ENCODE results near the gene SELPLG. TPM values are rescaled to one million over a fixed set of nuclear protein-coding genes. Genes with fewer than 3 reads are reported as not detected.
A peak's percentile ranks its signal among the peaks of the same experiment; 100 is the strongest.
"Not testable (repeated sequence)": the region's sequence is repeated elsewhere in the genome, so short reads cannot be mapped to it uniquely, and the experiment has no call there.

Gene SELPLG
- total RNA-seq, 2 donors from 2014 or later, result 14.3 to 17.3 TPM

- ATAC-seq (ENCODE audit: insufficient number of reproducible peaks, low FRiP score, low read depth) (no peak), DNase-seq (ENCODE audit: low spot score) (no peak)
- Histone ChIP-seq H3K27me3 (replicated peaks; ENCODE audit: insufficient read depth) (no peaks in the 10 kb centered on the region), H3K4me3 (peak overlapping the region; percentile 59), H3K4me1 (ENCODE audit: control insufficient read depth in 1 of 2, low read depth in 2 of 2) (peaks cover 13 to 18% of the 10 kb centered on the region in 2 donors), H3K9me3 (no peaks in the 10 kb centered on the region), H3K27ac (peak overlapping the region in 1 of 2 donors; percentile 15), H3K36me3 (no peaks in the 10 kb centered on the region)
- no peak for TF ChIP-seq CTCF (IDR thresholded peaks at IDR 0.05)
Observed at GRCh38 chr12:108633081-108633533, 587 bp downstream of the SELPLG start.

- not testable (repeated sequence) for H3K27ac ChIP-seq; H3K36me3 ChIP-seq; DNase-seq (ENCODE audit: low spot score); H3K4me1 ChIP-seq (ENCODE audit: control insufficient read depth in 1 of 2, low read depth in 2 of 2); H3K4me3 ChIP-seq; H3K27me3 ChIP-seq (replicated peaks; ENCODE audit: insufficient read depth); ATAC-seq (ENCODE audit: insufficient number of reproducible peaks, low FRiP score, low read depth); H3K9me3 ChIP-seq
Observed at GRCh38 chr12:108631261-108631660, 2.4 kb downstream of the SELPLG start.

GRCh38 chr12:108630481-108631207, 3.0 kb downstream of the SELPLG start:
- no peak for ATAC-seq (ENCODE audit: insufficient number of reproducible peaks, low FRiP score, low read depth)
- H3K27ac ChIP-seq, result peak overlapping the region in 1 of 2 donors; percentile 41

GRCh38 chr12:108629824-108630476, 3.7 kb downstream of the SELPLG start:
- ATAC-seq (ENCODE audit: insufficient number of reproducible peaks, low FRiP score, low read depth) (no peak), DNase-seq (ENCODE audit: low spot score) (no peak)
- H3K4me1 ChIP-seq (ENCODE audit: control insufficient read depth in 1 of 2, low read depth in 2 of 2), result peaks cover 6 to 9% of the 10 kb centered on the region in 2 donors
- no peaks in the 10 kb centered on the region for H3K9me3 ChIP-seq
- no peaks in the 10 kb centered on the region for H3K36me3 ChIP-seq
- peak overlapping the region in 1 of 2 donors; percentile 41 for H3K27ac ChIP-seq
- H3K27me3 ChIP-seq (replicated peaks; ENCODE audit: insufficient read depth), result no peaks in the 10 kb centered on the region
- no peak for TF ChIP-seq CTCF (IDR thresholded peaks at IDR 0.05)
- peak overlapping the region; percentile 23 for H3K4me3 ChIP-seq

More at GRCh38 chr12:108630481-108631207, 3.0 kb downstream of the SELPLG start:
- H3K36me3 ChIP-seq, result no peaks in the 10 kb centered on the region
- TF ChIP-seq CTCF (IDR thresholded peaks at IDR 0.05), result no peak
- no peak for DNase-seq (ENCODE audit: low spot score)
- no peaks in the 10 kb centered on the region for H3K27me3 ChIP-seq (replicated peaks; ENCODE audit: insufficient read depth)
- no peaks in the 10 kb centered on the region for H3K9me3 ChIP-seq
- H3K4me3 ChIP-seq, result no peak overlapping the region
- H3K4me1 ChIP-seq (ENCODE audit: control insufficient read depth in 1 of 2, low read depth in 2 of 2), result peaks cover 6 to 9% of the 10 kb centered on the region in 2 donors

GRCh38 chr12:108629151-108629550, 4.5 kb downstream of the SELPLG start:
- no peaks in the 10 kb centered on the region for H3K9me3 ChIP-seq
- H3K27ac ChIP-seq, result no peak overlapping the region
- ATAC-seq (ENCODE audit: insufficient number of reproducible peaks, low FRiP score, low read depth) (no peak), DNase-seq (ENCODE audit: low spot score) (no peak)
- TF ChIP-seq CTCF (IDR thresholded peaks at IDR 0.05), result no peak
- H3K36me3 ChIP-seq, result no peaks in the 10 kb centered on the region
- H3K4me1 ChIP-seq (ENCODE audit: control insufficient read depth in 1 of 2, low read depth in 2 of 2), result peaks cover 6 to 9% of the 10 kb centered on the region in 2 donors
- peak overlapping the region; percentile 7 for H3K4me3 ChIP-seq
- no peaks in the 10 kb centered on the region for H3K27me3 ChIP-seq (replicated peaks; ENCODE audit: insufficient read depth)
